Vagina (tissue), 2 donors: ENCODE measurements around the gene TPO. TPM values are rescaled to one million over a fixed set of nuclear protein-coding genes. Genes with fewer than 3 reads are reported as not detected.

Experiments used
- DNase-seq, 2 donors: peaks; one replicate each; pipeline ENCODE4 v3.0.0-alpha.2; 2017; ENCODE audit errors: extremely low spot score in 2 of 2
- H3K27ac ChIP-seq: fragments of 200-600 bp; sonication (generic); one replicate; pipeline ENCODE4 v1.5.1; 2019
- H3K27me3 ChIP-seq: fragments of 200-600 bp; sonication (generic); one replicate; pipeline ENCODE4 v1.5.1; 2019
- H3K36me3 ChIP-seq, 2 donors: fragments of 200-600 bp; sonication (generic); one replicate each; pipeline ENCODE4 v1.5.1; 2017 to 2019
- H3K4me1 ChIP-seq: fragments of 200-600 bp; sonication (generic); one replicate; pipeline ENCODE4 v1.5.1; 2019
- H3K4me3 ChIP-seq, 2 donors: fragments of 200-600 bp; sonication (generic); 1 replicate in 1 of 2; 2 replicates in 1 of 2; pipeline ENCODE4 v1.5.1; 2016 to 2019
- H3K9me3 ChIP-seq: fragments of 200-600 bp; sonication (generic); one replicate; pipeline ENCODE4 v1.5.1; 2019
- CTCF ChIP-seq, 3 experiments: fragments of 450-650 bp in 2 of 3; fragments of 200-600 bp in 1 of 3; sonication (generic) in 1 of 3; IDR thresholded peaks; one replicate each; pipeline ENCODE4 v1.5.1; 2017 to 2019; ENCODE audit warnings: antibody characterized with exemption in 3 of 3, mild to moderate bottlenecking in 2 of 3, moderate library complexity in 2 of 3
- POLR2A ChIP-seq, 2 donors: fragments of 450-650 bp; IDR thresholded peaks; one replicate each; pipeline ENCODE4 v1.6.1; 2017; ENCODE audit warnings: antibody characterized with exemption in 2 of 2, mild to moderate bottlenecking in 2 of 2, moderate library complexity in 2 of 2
- POLR2AphosphoS5 ChIP-seq, 2 donors: sonication (generic); formaldehyde crosslinking; IDR thresholded peaks; one replicate each; pipeline ENCODE4 v1.9.0; 2017; ENCODE audit warnings: antibody characterized with exemption in 2 of 2, mild to moderate bottlenecking in 2 of 2, low read depth in 1 of 2; ENCODE audit not compliant: insufficient read depth in 1 of 2
- intact Hi-C: fragments of 100-400 bp; cut with DNase I; formaldehyde crosslinking; loops from one replicate; pipeline ENCODE4 v1.15.1; 2023
- total RNA-seq: library from RNA; depleted of rRNA; stranded (reverse); fragments of >200 nt; gene quantifications from one replicate; pipeline ENCODE4 v1.2.3, GENCODE V29; 2016

TPO gene
- total RNA-seq, 1 donor from 2014 or later, result 2.0 TPM

GRCh38 chr2:1371082-1371481 is 42.2 kb upstream of the TPO start:
- intact Hi-C loops, result no loop called here

GRCh38 chr2:1373830-1374229 is 39.4 kb upstream of the TPO start:
- Histone ChIP-seq H3K4me3 (no peak overlapping the region), H3K36me3 (no peaks in the 10 kb centered on the region), H3K27me3 (no peaks in the 10 kb centered on the region), H3K27ac (no peak overlapping the region), H3K4me1 (no peaks in the 10 kb centered on the region), H3K9me3 (no peaks in the 10 kb centered on the region)
- no peak for DNase-seq
- intact Hi-C loops, result no loop called here
- TF ChIP-seq CTCF (IDR thresholded peaks at IDR 0.05) (no peak), POLR2AphosphoS5 (IDR thresholded peaks at IDR 0.05; ENCODE audit: insufficient read depth in 1 of 2, low read depth in 1 of 2) (no peak), POLR2A (IDR thresholded peaks at IDR 0.05) (no peak)

More at GRCh38 chr2:1371082-1371481, 42.2 kb upstream of the TPO start:
- H3K4me1 ChIP-seq, result no peaks in the 10 kb centered on the region
- no peak overlapping the region for H3K27ac ChIP-seq
- no peaks in the 10 kb centered on the region for H3K27me3 ChIP-seq
- TF ChIP-seq POLR2AphosphoS5 (IDR thresholded peaks at IDR 0.05; ENCODE audit: insufficient read depth in 1 of 2, low read depth in 1 of 2) (no peak), POLR2A (IDR thresholded peaks at IDR 0.05) (no peak), CTCF (IDR thresholded peaks at IDR 0.05) (no peak)
- no peak overlapping the region for H3K4me3 ChIP-seq
- no peaks in the 10 kb centered on the region for H3K9me3 ChIP-seq
- no peaks in the 10 kb centered on the region for H3K36me3 ChIP-seq
- no peak for DNase-seq

GRCh38 chr2:1374287-1374686 is 39.0 kb upstream of the TPO start:
- intact Hi-C loops, result no loop called here
- Histone ChIP-seq H3K27ac (no peak overlapping the region), H3K36me3 (no peaks in the 10 kb centered on the region), H3K4me3 (no peak overlapping the region), H3K4me1 (no peaks in the 10 kb centered on the region), H3K9me3 (no peaks in the 10 kb centered on the region), H3K27me3 (no peaks in the 10 kb centered on the region)
- TF ChIP-seq POLR2AphosphoS5 (IDR thresholded peaks at IDR 0.05; ENCODE audit: insufficient read depth in 1 of 2, low read depth in 1 of 2) (no peak), CTCF (IDR thresholded peaks at IDR 0.05) (no peak), POLR2A (IDR thresholded peaks at IDR 0.05) (no peak)
- no peak for DNase-seq

GRCh38 chr2:1375794-1376193 is 37.5 kb upstream of the TPO start:
- H3K36me3 ChIP-seq, result no peaks in the 10 kb centered on the region
- H3K9me3 ChIP-seq, result no peaks in the 10 kb centered on the region
- no peaks in the 10 kb centered on the region for H3K4me1 ChIP-seq
- TF ChIP-seq POLR2A (IDR thresholded peaks at IDR 0.05) (no peak), POLR2AphosphoS5 (IDR thresholded peaks at IDR 0.05; ENCODE audit: insufficient read depth in 1 of 2, low read depth in 1 of 2) (no peak), CTCF (IDR thresholded peaks at IDR 0.05) (no peak)
- intact Hi-C loops, result no loop called here
- no peak overlapping the region for H3K27ac ChIP-seq
- no peak for DNase-seq
- no peak overlapping the region for H3K4me3 ChIP-seq
- no peaks in the 10 kb centered on the region for H3K27me3 ChIP-seq

- intact Hi-C loops, result no loop called here
- no peaks in the 10 kb centered on the region for H3K4me1 ChIP-seq
- TF ChIP-seq POLR2A (IDR thresholded peaks at IDR 0.05), result no peak
- no peak overlapping the region for H3K27ac ChIP-seq
- H3K4me3 ChIP-seq, result no peak overlapping the region
- no peaks in the 10 kb centered on the region for H3K9me3 ChIP-seq
- H3K27me3 ChIP-seq, result no peaks in the 10 kb centered on the region
- no peak for DNase-seq
- no peaks in the 10 kb centered on the region for H3K36me3 ChIP-seq
These were observed 35.8 kb upstream of the TPO start for GRCh38 chr2:1377473-1377872.
